ENCODE measurements around the gene IQCE. TPM values are rescaled to one million over a fixed set of nuclear protein-coding genes. Genes with fewer than 3 reads are reported as not detected.

IQCE gene
- total RNA-seq, 1 experiment from 2014 or later = 21.4 TPM

- ChIA-PET CTCF (no interaction called here), POLR2A (no interaction called here), RAD21 (ENCODE audit: low non-redundant PET in 1 of 2, low total read pairs in 2 of 2, uncharacterized antibody in 2 of 2, unreplicated experiment in 2 of 2) (no interaction called here)
- Histone ChIP-seq H3K4me2 (ENCODE audit: low read length) (no peak overlapping the region), H3K4me3 (replicated peaks in 1 of 2; ENCODE audit: low read depth in 1 of 2, low read length in 2 of 2) (no peak overlapping the region), H3K9ac (ENCODE audit: low read length) (no peak overlapping the region), H3K27ac (ENCODE audit: low read depth, low read length) (no peak overlapping the region), H3K36me3 (ENCODE audit: control insufficient read depth in 1 of 2, insufficient read depth in 2 of 2, low read length in 2 of 2) (peaks cover 3 to 8% of the 10 kb centered on the region in 2 experiments; a peak in 2 of 4 replicates), H3K79me2 (ENCODE audit: insufficient read depth, low read length) (no peaks in the 10 kb centered on the region), H3K9me3 (ENCODE audit: control insufficient read depth in 1 of 2, insufficient read depth in 1 of 2, low read depth in 1 of 2, low read length in 2 of 2) (no peaks in the 10 kb centered on the region), H2AFZ (ENCODE audit: low read depth, low read length, poor library complexity, severe bottlenecking) (no peak overlapping the region), H4K20me1 (ENCODE audit: insufficient read depth) (no peaks in the 10 kb centered on the region), H3K9me2 (ENCODE audit: insufficient read depth) (no peaks in the 10 kb centered on the region), H3K27me3 (ENCODE audit: insufficient read depth, low read length) (no peaks in the 10 kb centered on the region), H3K4me1 (ENCODE audit: control insufficient read depth in 1 of 2, insufficient read depth in 2 of 2, low read length in 2 of 2) (no peaks in the 10 kb centered on the region)
- no peak for ATAC-seq
- no peak for TF ChIP-seq SIN3A (IDR thresholded peaks at IDR 0.05; ENCODE audit: low read depth)
- no peak for TF ChIP-seq REST (IDR thresholded peaks at IDR 0.05; ENCODE audit: low read depth)
- no peak for TF ChIP-seq EGR1 (IDR thresholded peaks at IDR 0.05; ENCODE audit: low read depth)
- no peak for TF ChIP-seq POLR2AphosphoS5 (IDR thresholded peaks at IDR 0.05; ENCODE audit: low read depth, low read length)
- TF ChIP-seq EZH2phosphoT487 (IDR thresholded peaks at IDR 0.05; ENCODE audit: borderline replicate concordance) = no peak
- TF ChIP-seq POLR2A (IDR thresholded peaks at IDR 0.05; ENCODE audit: borderline replicate concordance, extremely low read depth, insufficient read depth, insufficient read length) = no peak
- no peak for TF ChIP-seq ZNF274 (IDR thresholded peaks at IDR 0.05; ENCODE audit: low read depth, low read length)
- TF ChIP-seq EZH2 (IDR thresholded peaks at IDR 0.05) = no peak
- no peak for TF ChIP-seq TCF7L2 (IDR thresholded peaks at IDR 0.05; ENCODE audit: borderline replicate concordance, extremely low read depth, insufficient read depth, insufficient read length)
- TF ChIP-seq ZFX (IDR thresholded peaks at IDR 0.05) = no peak
- no peak for TF ChIP-seq FOSL1 (IDR thresholded peaks at IDR 0.05; ENCODE audit: low read depth)
- no peak for TF ChIP-seq CBX3 (IDR thresholded peaks at IDR 0.05; ENCODE audit: low read depth)
- TF ChIP-seq ZBTB33 (IDR thresholded peaks at IDR 0.05; ENCODE audit: extremely low read depth, insufficient replicate concordance, low read length) = no peak
- TF ChIP-seq RAD21 (IDR thresholded peaks at IDR 0.05; ENCODE audit: low read depth) = no peak
- no peak for TF ChIP-seq YY1 (IDR thresholded peaks at IDR 0.05; ENCODE audit: extremely low read depth, insufficient replicate concordance, low read depth, low read length)
- TF ChIP-seq ELF1 (IDR thresholded peaks at IDR 0.05; ENCODE audit: borderline replicate concordance, low read depth) = no peak
- TF ChIP-seq JUND (IDR thresholded peaks at IDR 0.05) = no peak
- DNase-seq (ENCODE audit: low read depth, low spot score) = no peak
- BruUV-seq (replicated peaks) = no TSS peak
- intact Hi-C loops (cut with micrococcal nuclease) = no loop called here
Observed at GRCh38 chr7:2603044-2603965, 44.5 kb downstream of the IQCE start.
